A549 (cell line): ENCODE data around the gene TSC22D2. TPM values are rescaled to one million over a fixed set of nuclear protein-coding genes. Genes with fewer than 3 reads are reported as not detected.

Experiments used
- ATAC-seq, 2 experiments: fragments of 200-7000 bp in 1 of 2; fragments of >200 bp in 1 of 2; cut with Nextera tagmentation in 1 of 2; cut with Tn5 transposase in 1 of 2; 3 replicates each; pipeline versions ENCODE4 v1.8.0 to v1.9.1; 2018 to 2020; ENCODE audit warnings: mild to moderate bottlenecking in 1 of 2, moderate library complexity in 1 of 2
- CTCF ChIA-PET: fragments of 300-600 bp; sonication (Branson Sonifier 250); formaldehyde crosslinking; extraction: SDS; loops from one replicate; lab custom pipeline; 2021; ENCODE audit warnings: antibody characterized with exemption, inconsistent platforms; lab: Yijun Ruan, JAX
- POLR2A ChIA-PET: fragments of 350-600 bp; formaldehyde crosslinking; extraction: SDS; loops from one replicate; lab custom pipeline; 2021; ENCODE audit warnings: antibody characterized with exemption, inconsistent platforms; lab: Yijun Ruan, JAX
- DNase-seq, 2 experiments: peaks; one replicate each; pipeline versions ENCODE4 v3.0.0 to v3.0.0-alpha.2; 2011 to 2016; ENCODE audit warnings: low read depth in 1 of 2, low spot score in 1 of 2
- FAIRE-seq: peaks from 2 replicates; lab custom pipeline; 2011; peaks lifted over from hg19 to GRCh38; lab: Jason Lieb, UNC
- H3K27ac ChIP-seq, 2 experiments: fragments of >200 bp; sonication (Bioruptor Twin); formaldehyde crosslinking; 3 replicates each; pipeline ENCODE4 v1.5.1; 2016 to 2017
- H3K4me1 ChIP-seq: fragments of >200 bp; sonication (Bioruptor Twin); formaldehyde crosslinking; 3 replicates; pipeline ENCODE4 v1.6.1; 2016
- H3K4me2 ChIP-seq: fragments of >200 bp; sonication (Bioruptor Twin); formaldehyde crosslinking; 3 replicates; pipeline ENCODE4 v1.6.1; 2016
- H3K4me3 ChIP-seq: fragments of >200 bp; sonication (Bioruptor Twin); formaldehyde crosslinking; 3 replicates; pipeline ENCODE4 v1.5.1; 2016
- H3K9me3 ChIP-seq: fragments of >200 bp; sonication (Bioruptor Twin); formaldehyde crosslinking; 3 replicates; pipeline ENCODE4 v1.6.1; 2016
- BCL3 ChIP-seq: fragments of >200 bp; sonication (Bioruptor Twin); formaldehyde crosslinking; IDR thresholded peaks from 3 replicates; pipeline ENCODE4 v1.6.1; 2016
- CEBPB ChIP-seq, 2 experiments: fragments of >200 bp in 1 of 2; sonication (Bioruptor Twin) in 1 of 2; formaldehyde crosslinking in 1 of 2; IDR thresholded peaks; 2 replicates each; pipeline ENCODE4 v1.6.1; 2012 to 2016
- CHD2 ChIP-seq: fragments of 150-350 bp; IDR thresholded peaks from 2 replicates; pipeline ENCODE4 v1.6.1; 2014; ENCODE audit warnings: low read length; ENCODE audit not compliant: partially characterized antibody
- CHD4 ChIP-seq: fragments of 200-600 bp; sonication (generic); IDR thresholded peaks from 2 replicates; pipeline ENCODE4 v1.6.1; 2016; ENCODE audit warnings: antibody characterized with exemption, mild to moderate bottlenecking, borderline replicate concordance
- EP300 ChIP-seq, 2 experiments: fragments of >200 bp; sonication (Bioruptor Twin); formaldehyde crosslinking; IDR thresholded peaks; 2 replicates in 1 of 2; 3 replicates in 1 of 2; pipeline ENCODE4 v1.6.1; 2016 to 2017
- ESRRA ChIP-seq: fragments of 150-350 bp; IDR thresholded peaks from 2 replicates; pipeline ENCODE4 v1.6.1; 2014; ENCODE audit warnings: mild to moderate bottlenecking, low read length, borderline replicate concordance
- FOSL2 ChIP-seq, 2 experiments: fragments of 450-650 bp in 1 of 2; fragments of >200 bp in 1 of 2; sonication (Bioruptor Twin) in 1 of 2; formaldehyde crosslinking; IDR thresholded peaks; 2 replicates each; pipeline versions ENCODE4 v1.5.0 to v1.6.1; 2016 to 2020; ENCODE audit warnings: mild to moderate bottlenecking in 1 of 2, moderate library complexity in 1 of 2
- FOXS1 ChIP-seq: fragments of 250-450 bp; sonication (Bioruptor Pico); IDR thresholded peaks from 2 replicates; pipeline ENCODE4 v1.5.0; 2020; ENCODE audit warnings: mild to moderate bottlenecking, moderate library complexity
- GATA3 ChIP-seq: IDR thresholded peaks from 2 replicates; pipeline ENCODE4 v1.6.1; 2012; ENCODE audit warnings: borderline replicate concordance
- HES2 ChIP-seq: fragments of >200 bp; sonication (Bioruptor Twin); formaldehyde crosslinking; IDR thresholded peaks from 2 replicates; pipeline ENCODE4 v1.6.1; 2016
- HOXB5 ChIP-seq: fragments of 250-450 bp; sonication (Bioruptor Pico); IDR thresholded peaks from 2 replicates; pipeline ENCODE4 v1.5.0; 2020; ENCODE audit warnings: mild to moderate bottlenecking, moderate library complexity
- JUNB ChIP-seq: fragments of >200 bp; sonication (Bioruptor Twin); formaldehyde crosslinking; IDR thresholded peaks from 2 replicates; pipeline ENCODE4 v1.6.1; 2016
- MAFK ChIP-seq: fragments of 450-650 bp; IDR thresholded peaks from 2 replicates; pipeline ENCODE4 v1.6.1; 2014; ENCODE audit not compliant: partially characterized antibody
- MAX ChIP-seq: IDR thresholded peaks from 2 replicates; pipeline ENCODE4 v1.6.1; 2012
- MAZ ChIP-seq: fragments of 150-350 bp; IDR thresholded peaks from 2 replicates; pipeline ENCODE4 v1.6.1; 2014; ENCODE audit warnings: antibody characterized with exemption, low read depth, low read length, borderline replicate concordance
- NR3C1 ChIP-seq: fragments of >200 bp; sonication (Bioruptor Twin); formaldehyde crosslinking; IDR thresholded peaks from 3 replicates; pipeline ENCODE4 v1.6.1; 2017
- PBX3 ChIP-seq: IDR thresholded peaks from 2 replicates; pipeline ENCODE4 v1.6.1; 2012
- PHF8 ChIP-seq: fragments of 200-600 bp; sonication (generic); IDR thresholded peaks from 2 replicates; pipeline ENCODE4 v1.6.1; 2016; ENCODE audit warnings: low read depth, mild to moderate bottlenecking, antibody characterized with exemption, moderate library complexity, borderline replicate concordance
- USF2 ChIP-seq: fragments of 450-650 bp; IDR thresholded peaks from 2 replicates; pipeline ENCODE4 v1.6.1; 2014; ENCODE audit warnings: antibody characterized with exemption
- ZFP36 ChIP-seq: fragments of 450-650 bp; IDR thresholded peaks from 2 replicates; pipeline ENCODE4 v1.6.1; 2014; ENCODE audit warnings: borderline replicate concordance; ENCODE audit not compliant: partially characterized antibody
- WGBS: methylation state at CpG from one replicate; pipeline ENCODE4 v1.1.6; 2017; ENCODE audit errors: missing lambda C conversion rate; 5-methylcytosine and 5-hydroxymethylcytosine counted together
- polyA plus RNA-seq, 4 experiments: library from polyadenylated mRNA; depleted of rRNA in 3 of 4; stranded (reverse); fragments of >200 nt; fragmentation: RNase III in 1 of 4; extraction: RNeasy Plus Mini Kit Qiagen cat#74134 plus additional on column Dnase treatment in 1 of 4; gene quantifications; 2 replicates in 3 of 4; 3 replicates in 1 of 4; pipeline ENCODE4 v1.2.3, GENCODE V29; 2011 to 2017

The TSC22D2 gene
- polyA plus RNA-seq, 2 of the 4 experiments (the other 2 are of a cell fraction), result 8.8 to 13.9 TPM

GRCh38 chr3:150469031-150469930 is 61.2 kb downstream of the TSC22D2 start:
- peak overlapping the region; percentile 81 for H3K4me2 ChIP-seq
- FAIRE-seq (peak; percentile 68), ATAC-seq (peak; percentile 95 to 99), DNase-seq (peak; percentile 80 to 88)
- WGBS, result 66% methylated on average over 15 of the region's 15 CpGs
- H3K27ac ChIP-seq, result peak overlapping the region; percentile 70 to 83
- H3K4me1 ChIP-seq, result peaks cover 30% of the 10 kb centered on the region
- TF ChIP-seq CEBPB (IDR thresholded peaks at IDR 0.05) (peak; percentile 44 to 80; a peak in 2 of 4 replicates), USF2 (no peak), EP300 (IDR thresholded peaks at IDR 0.05) (peak in 1 of 2 experiments; percentile 29; a peak in 2 of 5 replicates), GATA3 (peak; percentile 67; the same call in 1 of the 2 replicates), PBX3 (peak; percentile 62; the same call in 1 of the 2 replicates), FOSL2 (IDR thresholded peaks at IDR 0.05) (peak; percentile 91), FOSL2 (CRISPR knock-in tag; IDR thresholded peaks at IDR 0.05) (peak; percentile 90), JUNB (peak; percentile 81), CHD4 (no peak), MAX (peak; percentile 42; the same call in 1 of the 2 replicates), BCL3 (peak; percentile 32; the same call in 1 of the 3 replicates), HES2 (no peak)
- H3K9me3 ChIP-seq, result no peaks in the 10 kb centered on the region
- POLR2A ChIA-PET, result interaction anchor here (2.5 kb wide), 1 partner anchor 61 kb away, joined by 11 read pairs; the partner anchor contains the start of gene TSC22D2
- H3K4me3 ChIP-seq, result no peak overlapping the region; the same call in 2 of the 3 replicates
- CTCF ChIA-PET, result interaction anchor here (0.8 to 4.3 kb wide), 11 partner anchors 8 to 249 kb away, joined by 3 to 27 read pairs (median 4); no protein-coding TSS in a partner anchor

GRCh38 chr3:150469931-150470740 is 62.0 kb downstream of the TSC22D2 start:
- TF ChIP-seq ESRRA (no peak), PHF8 (no peak), FOSL2 (IDR thresholded peaks at IDR 0.05) (no peak), FOSL2 (CRISPR knock-in tag; IDR thresholded peaks at IDR 0.05) (peak; percentile 65), NR3C1 (no peak), CHD2 (no peak), ZFP36 (no peak), JUNB (peak; percentile 31), BCL3 (0 out of 3 replicates have a peak, but pooled peaks have one; percentile 4), FOXS1 (CRISPR knock-in tag) (no peak), CEBPB (IDR thresholded peaks at IDR 0.05) (no peak; a peak in 1 of 4 replicates), HOXB5 (CRISPR knock-in tag) (no peak), MAZ (no peak), CHD4 (no peak), MAFK (no peak)
- WGBS, result 9% methylated on average over 7 of the region's 7 CpGs
- peak overlapping the region; percentile 65 to 81 for H3K27ac ChIP-seq
- 0 out of 3 replicates have a peak overlapping the region, but pooled peaks have one; percentile 9 for H3K4me3 ChIP-seq
- H3K4me1 ChIP-seq, result peaks cover 30% of the 10 kb centered on the region
- no peak for FAIRE-seq
- peak in 1 of 2 experiments; percentile 61 for DNase-seq
- no peaks in the 10 kb centered on the region for H3K9me3 ChIP-seq
- CTCF ChIA-PET, result interaction anchor here (0.8 to 4.3 kb wide), 10 partner anchors 9 to 250 kb away, joined by 3 to 27 read pairs (median 4); no protein-coding TSS in a partner anchor
- POLR2A ChIA-PET, result interaction anchor here (2.5 kb wide), 1 partner anchor 61 kb away, joined by 11 read pairs; the partner anchor contains the start of gene TSC22D2
- ATAC-seq, result peak; percentile 67 to 80
- H3K4me2 ChIP-seq, result peak overlapping the region; percentile 81
